Germinal center (tissue), 1 donor: ENCODE data around the gene CC2D2A.

Experiments
- DNase-seq: peaks from one replicate; pipeline ENCODE4 v3.0.0; 2012; ENCODE audit warnings: mixed read lengths, low spot score

CC2D2A gene

GRCh38 chr4:15469402-15470127 lies at the start of gene CC2D2A:
Gene CC2D2A, plus strand, starts transcription at chr4:15469882. Its CDS starts 6,051 bp downstream, at chr4:15475933.
- DNase-seq = no peak

GRCh38 chr4:15420642-15421041 lies 49.0 kb upstream of the CC2D2A start:
- no peak for DNase-seq

GRCh38 chr4:15423285-15423711 lies 46.4 kb upstream of the CC2D2A start:
- DNase-seq = no peak

- DNase-seq = no peak
These were observed 44.2 kb upstream of the CC2D2A start for GRCh38 chr4:15425520-15425919.

GRCh38 chr4:15427161-15427560 lies 42.5 kb upstream of the CC2D2A start:
- no peak for DNase-seq

- no peak for DNase-seq
These were observed 42.0 kb upstream of the CC2D2A start, which contains the start of gene C1QTNF7 for GRCh38 chr4:15427701-15428100. Gene C1QTNF7, plus strand, starts transcription at chr4:15428033. Its CDS starts 7,711 bp downstream, at chr4:15435744.

- no peak for DNase-seq
These were observed 41.1 kb upstream of the CC2D2A start for GRCh38 chr4:15428611-15429010.

GRCh38 chr4:15434091-15434490 lies 35.6 kb upstream of the CC2D2A start:
- no peak for DNase-seq

GRCh38 chr4:15434676-15435075 lies 35.0 kb upstream of the CC2D2A start:
- no peak for DNase-seq

- no peak for DNase-seq
These were observed 33.2 kb upstream of the CC2D2A start for GRCh38 chr4:15436513-15436912.

- DNase-seq = no peak
These were observed 30.6 kb upstream of the CC2D2A start for GRCh38 chr4:15438939-15439524.

GRCh38 chr4:15443371-15444160 lies 26.1 kb upstream of the CC2D2A start:
- no peak for DNase-seq

GRCh38 chr4:15444276-15444675 lies 25.4 kb upstream of the CC2D2A start:
- no peak for DNase-seq

- no peak for DNase-seq
These were observed 24.7 kb upstream of the CC2D2A start for GRCh38 chr4:15444879-15445547.

- DNase-seq = no peak
These were observed 18.4 kb upstream of the CC2D2A start for GRCh38 chr4:15451181-15451865.

- DNase-seq = no peak
These were observed 17.6 kb upstream of the CC2D2A start for GRCh38 chr4:15451866-15452765.

- no peak for DNase-seq
These were observed 14.4 kb upstream of the CC2D2A start for GRCh38 chr4:15455290-15455689.

GRCh38 chr4:15457406-15458201 lies 12.1 kb upstream of the CC2D2A start:
- DNase-seq = peak; percentile 49

- DNase-seq = no peak
These were observed 11.1 kb upstream of the CC2D2A start for GRCh38 chr4:15458616-15459015.

GRCh38 chr4:15459706-15460105 lies 10.0 kb upstream of the CC2D2A start:
- DNase-seq = no peak
